Mesenchymal stem cell (in vitro differentiated cells and primary cell): ENCODE data around the gene SYNE2.

ENCODE experiments used
- DNase-seq: peaks from one replicate; pipeline ENCODE4 v3.0.0-alpha.2; 2013
- H2AFZ ChIP-seq: one replicate; pipeline ENCODE4 v1.6.1; 2013; ENCODE audit warnings: low read depth, mild to moderate bottlenecking, control low read depth, inconsistent platforms, low read length, moderate library complexity
- H2AK5ac ChIP-seq: 2 replicates; pipeline ENCODE4 v1.6.1; 2013; ENCODE audit warnings: low read length, moderate library complexity, mild to moderate bottlenecking, inconsistent platforms; ENCODE audit not compliant: severe bottlenecking
- H2BK120ac ChIP-seq: one replicate; pipeline ENCODE4 v1.6.1; 2013; ENCODE audit warnings: low read depth, mild to moderate bottlenecking, inconsistent platforms, low read length, moderate library complexity
- H2BK12ac ChIP-seq, 2 experiments: one replicate each; pipeline ENCODE4 v1.6.1; 2013; ENCODE audit warnings: inconsistent platforms in 2 of 2, low read length in 2 of 2, mild to moderate bottlenecking in 2 of 2, moderate library complexity in 2 of 2, control low read depth in 1 of 2
- H2BK15ac ChIP-seq: one replicate; pipeline ENCODE4 v1.6.1; 2013; ENCODE audit warnings: mild to moderate bottlenecking, low read depth, inconsistent platforms; ENCODE audit not compliant: poor library complexity, severe bottlenecking
- H2BK5ac ChIP-seq: 2 replicates; pipeline ENCODE4 v1.6.1; 2013; ENCODE audit warnings: low read depth, mild to moderate bottlenecking, low read length, control low read depth, inconsistent platforms; ENCODE audit not compliant: poor library complexity, severe bottlenecking
- H3K14ac ChIP-seq, 2 experiments: one replicate each; pipeline ENCODE4 v1.6.1; 2013; ENCODE audit warnings: inconsistent platforms in 2 of 2, low read length in 2 of 2, control low read depth in 1 of 2, mild to moderate bottlenecking in 1 of 2, moderate library complexity in 1 of 2
- H3K18ac ChIP-seq, 2 experiments: one replicate each; pipeline ENCODE4 v1.6.1; 2013; ENCODE audit warnings: inconsistent platforms in 2 of 2, low read length in 2 of 2, control low read depth in 1 of 2, low read depth in 1 of 2, mild to moderate bottlenecking in 1 of 2
- H3K23ac ChIP-seq, 2 experiments: one replicate each; pipeline ENCODE4 v1.6.1; 2013; ENCODE audit warnings: inconsistent platforms in 2 of 2, low read length in 2 of 2, mild to moderate bottlenecking in 2 of 2, moderate library complexity in 2 of 2, control low read depth in 1 of 2
- H3K27ac ChIP-seq: 2 replicates; pipeline ENCODE4 v1.5.1; 2013; ENCODE audit warnings: mild to moderate bottlenecking, moderate library complexity, low read length, control low read depth, inconsistent platforms; ENCODE audit not compliant: poor library complexity, severe bottlenecking
- H3K27me3 ChIP-seq, 2 experiments: 2 replicates each; pipeline versions ENCODE4 v1.6.1 to v1.7.0; 2013; ENCODE audit warnings: low read length in 2 of 2, mild to moderate bottlenecking in 2 of 2, moderate library complexity in 2 of 2, control low read depth in 1 of 2, inconsistent platforms in 1 of 2; ENCODE audit not compliant: control insufficient read depth in 1 of 2, insufficient read depth in 1 of 2
- H3K36me3 ChIP-seq, 2 experiments: 2 replicates each; pipeline versions ENCODE4 v1.6.1 to v1.7.0; 2013; ENCODE audit warnings: low read length in 2 of 2, control low read depth in 1 of 2, inconsistent platforms in 1 of 2, low read depth in 1 of 2, mild to moderate bottlenecking in 1 of 2; ENCODE audit not compliant: insufficient read depth in 2 of 2, control insufficient read depth in 1 of 2
- H3K4ac ChIP-seq, 2 experiments: one replicate each; pipeline ENCODE4 v1.6.1; 2013; ENCODE audit warnings: inconsistent platforms in 2 of 2, low read length in 2 of 2, mild to moderate bottlenecking in 2 of 2, moderate library complexity in 2 of 2, control low read depth in 1 of 2, low read depth in 1 of 2
- H3K4me1 ChIP-seq: 2 replicates; pipeline ENCODE4 v1.6.1; 2013; ENCODE audit warnings: low read depth, low read length, control low read depth; ENCODE audit not compliant: control insufficient read depth, insufficient read depth
- H3K4me2 ChIP-seq: 2 replicates; pipeline ENCODE4 v1.6.1; 2013; ENCODE audit warnings: low read length, mild to moderate bottlenecking, inconsistent platforms; ENCODE audit not compliant: poor library complexity, severe bottlenecking
- H3K4me3 ChIP-seq, 2 experiments: 2 replicates each; pipeline versions ENCODE4 v1.5.1 to v1.7.0; 2013; ENCODE audit warnings: low read length in 2 of 2, mild to moderate bottlenecking in 2 of 2, control low read depth in 1 of 2, low read depth in 1 of 2; ENCODE audit not compliant: insufficient read depth in 1 of 2
- H3K79me1 ChIP-seq: replicated peaks from 2 replicates; pipeline ENCODE4 v1.6.1; 2013; ENCODE audit warnings: mild to moderate bottlenecking, control low read depth, low read length, inconsistent platforms; ENCODE audit not compliant: poor library complexity, severe bottlenecking
- H3K9ac ChIP-seq: 2 replicates; pipeline ENCODE4 v1.7.0; 2013; ENCODE audit warnings: mild to moderate bottlenecking, low read length, moderate library complexity
- H3K9me3 ChIP-seq: 2 replicates; pipeline ENCODE4 v1.7.0; 2013; ENCODE audit warnings: mild to moderate bottlenecking, low read length; ENCODE audit not compliant: control insufficient read depth
- H4K8ac ChIP-seq: one replicate; pipeline ENCODE4 v1.6.1; 2013; ENCODE audit warnings: inconsistent platforms, mild to moderate bottlenecking, low read length, moderate library complexity
- H4K91ac ChIP-seq: one replicate; pipeline ENCODE4 v1.6.1; 2013; ENCODE audit warnings: mild to moderate bottlenecking, low read length, inconsistent platforms
- WGBS: methylation state at CpG from one replicate; pipeline ENCODE4 v1.1.7; 2013; ENCODE audit warnings: mixed read lengths; 5-methylcytosine and 5-hydroxymethylcytosine counted together

Gene SYNE2

GRCh38 chr14:63901434-63902085, 48.8 kb downstream of the SYNE2 start:
- H2BK12ac ChIP-seq: no peak overlapping the region
- peaks cover 16% of the 10 kb centered on the region for H3K4me1 ChIP-seq
- no peaks in the 10 kb centered on the region for H3K36me3 ChIP-seq
- H3K9me3 ChIP-seq: no peaks in the 10 kb centered on the region
- no peak overlapping the region for H4K8ac ChIP-seq
- no peak overlapping the region for H3K4me3 ChIP-seq
- H2BK120ac ChIP-seq: no peak overlapping the region
- H3K27ac ChIP-seq: no peak overlapping the region
- no peak overlapping the region for H2BK5ac ChIP-seq
- no peak overlapping the region for H2AK5ac ChIP-seq
- peaks cover 16% of the 10 kb centered on the region for H3K79me1 ChIP-seq
- H3K27me3 ChIP-seq: no peaks in the 10 kb centered on the region
- 87% methylated on average over 3 of the region's 5 CpGs for WGBS
- H2AFZ ChIP-seq: no peak overlapping the region
- H3K23ac ChIP-seq: no peak overlapping the region
- no peak overlapping the region for H2BK15ac ChIP-seq
- H3K14ac ChIP-seq: no peak overlapping the region
- H3K9ac ChIP-seq: no peak overlapping the region
- peak overlapping the region in 1 of 2 experiments; percentile 34 for H3K18ac ChIP-seq
- H3K4ac ChIP-seq: no peak overlapping the region
- H4K91ac ChIP-seq: no peak overlapping the region
- no peak overlapping the region for H3K4me2 ChIP-seq
- peak; percentile 67 for DNase-seq

- Histone ChIP-seq H3K4me2 (no peak overlapping the region), H3K23ac (no peak overlapping the region), H2BK15ac (no peak overlapping the region), H3K9me3 (no peaks in the 10 kb centered on the region), H3K4me3 (no peak overlapping the region), H3K4me1 (peaks cover 13% of the 10 kb centered on the region), H2BK120ac (no peak overlapping the region), H3K9ac (no peak overlapping the region), H4K91ac (no peak overlapping the region), H2AFZ (no peak overlapping the region), H3K18ac (no peak overlapping the region), H3K14ac (no peak overlapping the region), H2BK5ac (no peak overlapping the region), H3K36me3 (no peaks in the 10 kb centered on the region), H4K8ac (no peak overlapping the region), H2AK5ac (no peak overlapping the region), H3K27me3 (no peaks in the 10 kb centered on the region), H2BK12ac (no peak overlapping the region), H3K79me1 (peaks cover 20% of the 10 kb centered on the region), H3K27ac (no peak overlapping the region), H3K4ac (no peak overlapping the region)
- WGBS: 97% methylated on average over 6 of the region's 7 CpGs
- DNase-seq: no peak
Observed at GRCh38 chr14:63902375-63902976, 49.7 kb downstream of the SYNE2 start.

DNA sequence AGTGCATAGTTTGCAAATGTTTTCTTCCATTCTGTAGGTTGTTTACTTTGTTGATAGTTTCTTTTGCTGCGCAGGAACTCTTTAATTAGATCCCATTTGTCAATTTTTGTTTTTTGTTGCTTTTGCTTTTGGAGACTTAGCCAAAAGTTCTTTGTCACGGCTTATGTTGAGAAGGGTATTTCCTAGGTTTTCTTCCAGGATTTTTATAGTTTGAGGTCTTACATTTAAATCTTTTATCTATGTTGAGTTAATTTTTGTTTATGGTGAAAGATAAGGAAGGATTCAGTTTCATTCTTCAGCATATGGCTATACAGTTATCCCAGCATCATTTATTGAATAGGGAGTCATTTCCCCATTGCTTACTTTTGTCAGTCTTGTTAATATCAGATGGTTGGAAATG, 51.9 kb downstream of the SYNE2 start:
- Histone ChIP-seq H3K14ac (no peak overlapping the region), H3K4ac (no peak overlapping the region), H3K4me3 (no peak overlapping the region), H2BK5ac (no peak overlapping the region), H3K4me2 (no peak overlapping the region), H2BK15ac (no peak overlapping the region), H3K27me3 (no peaks in the 10 kb centered on the region), H3K9ac (no peak overlapping the region), H3K23ac (no peak overlapping the region), H3K4me1 (peaks cover 6% of the 10 kb centered on the region), H2BK12ac (no peak overlapping the region), H3K79me1 (peaks cover 17% of the 10 kb centered on the region), H3K36me3 (no peaks in the 10 kb centered on the region), H2AK5ac (no peak overlapping the region), H3K9me3 (no peaks in the 10 kb centered on the region), H3K27ac (no peak overlapping the region), H2AFZ (no peak overlapping the region), H2BK120ac (no peak overlapping the region), H4K91ac (no peak overlapping the region), H4K8ac (no peak overlapping the region), H3K18ac (no peak overlapping the region)
- 100% methylated on average over 2 of the region's 2 CpGs for WGBS
- no peak for DNase-seq

DNA sequence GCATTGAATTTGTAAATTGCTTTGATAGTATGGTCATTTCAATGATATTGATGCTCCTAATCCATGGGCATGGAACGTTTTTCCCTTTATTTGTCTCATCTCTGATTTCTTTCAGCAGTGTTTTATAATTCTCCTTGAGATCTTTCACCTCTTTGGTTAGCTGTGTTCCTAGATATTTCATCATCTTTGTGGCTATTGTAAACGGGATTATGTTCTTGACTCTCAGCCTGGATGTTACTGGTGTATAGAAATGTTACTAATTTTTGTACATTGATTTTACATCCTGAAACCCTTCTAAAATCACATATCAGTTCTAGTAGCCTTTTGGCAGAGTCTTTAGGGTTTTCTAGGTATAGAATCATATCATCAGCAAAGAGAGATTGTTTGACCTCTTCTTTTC, 52.6 kb downstream of the SYNE2 start:
- Histone ChIP-seq H3K4ac (no peak overlapping the region), H3K4me3 (no peak overlapping the region)

More for the DNA sequence above, 52.6 kb downstream of the SYNE2 start:
- no peak overlapping the region for H2BK15ac ChIP-seq
- no CpG with 5 or more reads among the region's 2 CpGs for WGBS
- no peak overlapping the region for H2BK12ac ChIP-seq
- no peak overlapping the region for H2AFZ ChIP-seq
- no peak overlapping the region for H4K8ac ChIP-seq
- no peak overlapping the region for H2AK5ac ChIP-seq
- no peak overlapping the region for H2BK120ac ChIP-seq
- H2BK5ac ChIP-seq: no peak overlapping the region
- no peaks in the 10 kb centered on the region for H3K9me3 ChIP-seq
- H3K14ac ChIP-seq: no peak overlapping the region
- peaks cover 6% of the 10 kb centered on the region for H3K4me1 ChIP-seq
- H3K27ac ChIP-seq: no peak overlapping the region
- H3K79me1 ChIP-seq: peaks cover 15% of the 10 kb centered on the region
- H3K27me3 ChIP-seq: no peaks in the 10 kb centered on the region
- no peak overlapping the region for H4K91ac ChIP-seq
- H3K9ac ChIP-seq: no peak overlapping the region
- H3K36me3 ChIP-seq: no peaks in the 10 kb centered on the region
- no peak overlapping the region for H3K18ac ChIP-seq
- H3K23ac ChIP-seq: no peak overlapping the region
- no peak for DNase-seq
- H3K4me2 ChIP-seq: no peak overlapping the region
